Heart right ventricle (tissue), 16 donors: Measurements from ENCODE around the gene PPM1J. TPM values are rescaled to one million over a fixed set of nuclear protein-coding genes. Genes with fewer than 3 reads are reported as not detected.
A peak's percentile ranks its signal among the peaks of the same experiment; 100 is the strongest.

Source experiments
- ATAC-seq, 8 donors: fragments of 200-7000 bp; cut with Tn5 transposase; one replicate each; pipeline ENCODE4 v1.9.1; 2020; ENCODE audit warnings: mild to moderate bottlenecking in 8 of 8, moderate library complexity in 8 of 8, moderate number of reproducible peaks in 1 of 8
- DNase-seq, 2 donors: peaks; one replicate each; pipeline ENCODE4 v3.0.0-alpha.2; 2020
- H3K27ac ChIP-seq, 10 donors: fragments of 200-600 bp; sonication (generic) in 2 of 10; one replicate each; pipeline versions ENCODE4 v1.5.0 to v1.8.0; 2020 to 2022; ENCODE audit warnings: mild to moderate bottlenecking in 3 of 10
- H3K27me3 ChIP-seq, 7 donors: fragments of 200-600 bp; one replicate each; pipeline ENCODE4 v1.8.0; 2021 to 2022; ENCODE audit warnings: mild to moderate bottlenecking in 2 of 7
- H3K36me3 ChIP-seq, 9 donors: fragments of 200-600 bp; sonication (generic) in 1 of 9; one replicate each; pipeline versions ENCODE4 v1.5.0 to v1.8.0; 2020 to 2022; ENCODE audit warnings: mild to moderate bottlenecking in 2 of 9
- H3K4me1 ChIP-seq, 9 donors: fragments of 200-600 bp; sonication (generic) in 1 of 9; one replicate each; pipeline versions ENCODE4 v1.5.0 to v1.8.0; 2020 to 2022; ENCODE audit warnings: mild to moderate bottlenecking in 4 of 9
- H3K4me3 ChIP-seq, 10 donors: fragments of 200-600 bp; sonication (generic) in 2 of 10; one replicate each; pipeline versions ENCODE4 v1.5.0 to v1.8.0; 2020 to 2022; ENCODE audit warnings: mild to moderate bottlenecking in 7 of 10, moderate library complexity in 2 of 10
- H3K9me3 ChIP-seq, 11 donors: fragments of 200-600 bp in 10 of 11; sonication (generic) in 2 of 11; one replicate each; pipeline versions ENCODE4 v1.5.0 to v1.8.0; 2013 to 2022; ENCODE audit warnings: mild to moderate bottlenecking in 2 of 11, control low read depth in 1 of 11, moderate library complexity in 1 of 11
- WGBS, 2 donors: extraction: QIAGEN DNeasy Blood & Tissue Kit; methylation state at CpG; one replicate each; pipeline ENCODE4 v1.1.7; 2013; ENCODE audit warnings: inconsistent platforms in 1 of 2; 5-methylcytosine and 5-hydroxymethylcytosine counted together
- intact Hi-C, 10 donors: fragments of 100-400 bp; cut with DNase I; formaldehyde crosslinking; loops; one replicate each; pipeline versions ENCODE4 v1.11.1 to v1.14.2; 2022
- polyA plus RNA-seq, 2 donors: library from polyadenylated mRNA; stranded (reverse); fragments of 200-250 nt; gene quantifications; one replicate each; pipeline ENCODE4 v1.2.3, GENCODE V29; 2013
- total RNA-seq, 10 donors: library from RNA; stranded (reverse); fragmentation: NEBNext Ultra II Directional in 3 of 10; extraction: Animal tissue kit (Norgen Biotek cat#: 25700) in 3 of 10; gene quantifications; one replicate each; pipeline versions ENCODE4 v1.2.1 to v1.2.4, GENCODE V29; 2021 to 2023
- TF ChIP-seq, protein P1 (sequence below), 9 donors: fragments of 200-600 bp; sonication (generic) in 2 of 9; IDR thresholded peaks; one replicate each; pipeline versions ENCODE4 v1.5.0 to v1.8.0; 2021 to 2022; ENCODE audit warnings: antibody characterized with exemption in 9 of 9, mild to moderate bottlenecking in 5 of 9, moderate library complexity in 1 of 9
- donor health status: Arrhythmogenic right ventricular cardiomyopathy.
- donor health status: ischemic (EF 13 %, LVEDD 7.1; RV severe dilation, severe dysfunction).
- donor health status: healthy with polysubstance abuse.
- donor health status: DM: no; HTN: yes; CAD: no.
- donor health status: DM: no; HTN: no; CAD: no.
- donor health status: ischemic (EF 25% LVEDD 6.9; RV normal size, moderate dysfunction).
- donor health status: ischemic (EF 25% LVEDD 5.7; RV mildly dilated, moderate dysfunction).
- donor health status: healthy.
- donor health status: DM: yes; HTN: yes; CAD: no.
- donor health status: Ischemic cardiomyopathy.
- donor health status: ischemic (EF 35%, LVEDD 5.7; RV mildly dilated, moderate dysfunction).
- donor health status: nonischemic (EF 11% LVEDD 7.7; RV severe dilation, severe dysfunction).
- donor health status: DM: yes; HTN: yes; CAD: no.
- donor health status: PGD.
- donor health status: ischemic (EF 29% LVEDD 5.4; RV normal size, mild dysfunction).
- donor health status: nonischemic (EF 23%, LVEDD 6.1; RV moderate dilation, normal function).

The PPM1J gene
- total and polyA plus RNA-seq, 12 donors = 2.4 to 11.0 (median 8.1) TPM

DNA sequence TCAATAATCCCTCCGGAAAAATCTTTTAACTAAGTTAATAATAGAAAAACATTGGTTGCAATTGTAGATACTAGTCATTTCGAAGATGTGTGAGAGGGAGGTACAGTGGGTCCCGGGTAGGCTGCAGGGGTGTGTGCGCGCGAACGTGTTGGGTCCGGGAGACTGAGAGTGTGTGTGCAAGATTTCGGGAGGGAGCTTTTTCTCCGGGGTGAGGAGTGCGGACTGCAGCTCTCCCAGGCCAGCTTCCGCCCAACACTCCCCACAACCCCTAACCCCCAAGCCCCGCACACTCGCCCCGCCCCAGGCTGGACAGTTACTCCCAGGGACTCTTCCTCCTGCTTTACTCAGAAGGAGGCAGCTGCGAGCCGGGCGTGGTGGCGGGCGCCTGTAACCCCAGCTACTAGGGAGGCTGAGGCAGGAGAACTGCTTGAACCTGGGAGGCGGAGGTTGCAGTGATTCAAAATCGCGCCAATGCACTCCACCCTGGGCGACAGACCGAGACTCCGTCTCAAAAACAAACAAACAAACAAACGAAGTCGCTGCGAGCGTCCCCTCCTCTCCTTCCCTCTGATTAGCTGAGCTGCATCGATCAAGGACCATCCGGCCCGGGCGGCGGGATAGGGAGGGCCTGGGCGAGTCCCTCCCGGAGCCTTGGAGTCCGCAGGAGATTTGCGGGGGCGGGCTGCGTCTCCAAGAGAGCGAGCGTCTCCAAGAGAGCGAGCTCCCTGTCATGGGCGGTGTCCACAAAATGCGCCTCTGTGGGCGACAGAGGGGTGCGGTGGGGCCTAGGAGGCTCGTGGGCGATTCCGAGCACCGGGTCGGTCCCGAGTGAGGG is 28.3 kb upstream of the PPM1J start:
- ATAC-seq (peak; percentile 26 to 74 (median 36)), DNase-seq (no peak)
- H3K36me3 ChIP-seq = no peaks in the 10 kb centered on the region
- 13 to 14% methylated on average over 52 to 54 of the region's 54 CpGs for WGBS, 2 donors
- peak overlapping the region in 9 of 10 donors; percentile 3 to 46 (median 36) for H3K4me3 ChIP-seq
- peaks cover 0 to 15% (median 10%) of the 10 kb centered on the region in 9 donors for H3K4me1 ChIP-seq
- H3K27me3 ChIP-seq = peaks cover 0 to 71% (median 57%) of the 10 kb centered on the region in 7 donors
- intact Hi-C loops = no loop called here
- H3K9me3 ChIP-seq = peaks cover 0 to 8% (median 0%) of the 10 kb centered on the region in 11 donors
- no peak overlapping the region for H3K27ac ChIP-seq
- TF ChIP-seq, protein P1, sequence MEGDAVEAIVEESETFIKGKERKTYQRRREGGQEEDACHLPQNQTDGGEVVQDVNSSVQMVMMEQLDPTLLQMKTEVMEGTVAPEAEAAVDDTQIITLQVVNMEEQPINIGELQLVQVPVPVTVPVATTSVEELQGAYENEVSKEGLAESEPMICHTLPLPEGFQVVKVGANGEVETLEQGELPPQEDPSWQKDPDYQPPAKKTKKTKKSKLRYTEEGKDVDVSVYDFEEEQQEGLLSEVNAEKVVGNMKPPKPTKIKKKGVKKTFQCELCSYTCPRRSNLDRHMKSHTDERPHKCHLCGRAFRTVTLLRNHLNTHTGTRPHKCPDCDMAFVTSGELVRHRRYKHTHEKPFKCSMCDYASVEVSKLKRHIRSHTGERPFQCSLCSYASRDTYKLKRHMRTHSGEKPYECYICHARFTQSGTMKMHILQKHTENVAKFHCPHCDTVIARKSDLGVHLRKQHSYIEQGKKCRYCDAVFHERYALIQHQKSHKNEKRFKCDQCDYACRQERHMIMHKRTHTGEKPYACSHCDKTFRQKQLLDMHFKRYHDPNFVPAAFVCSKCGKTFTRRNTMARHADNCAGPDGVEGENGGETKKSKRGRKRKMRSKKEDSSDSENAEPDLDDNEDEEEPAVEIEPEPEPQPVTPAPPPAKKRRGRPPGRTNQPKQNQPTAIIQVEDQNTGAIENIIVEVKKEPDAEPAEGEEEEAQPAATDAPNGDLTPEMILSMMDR (IDR thresholded peaks at IDR 0.05) = no peak

DNA sequence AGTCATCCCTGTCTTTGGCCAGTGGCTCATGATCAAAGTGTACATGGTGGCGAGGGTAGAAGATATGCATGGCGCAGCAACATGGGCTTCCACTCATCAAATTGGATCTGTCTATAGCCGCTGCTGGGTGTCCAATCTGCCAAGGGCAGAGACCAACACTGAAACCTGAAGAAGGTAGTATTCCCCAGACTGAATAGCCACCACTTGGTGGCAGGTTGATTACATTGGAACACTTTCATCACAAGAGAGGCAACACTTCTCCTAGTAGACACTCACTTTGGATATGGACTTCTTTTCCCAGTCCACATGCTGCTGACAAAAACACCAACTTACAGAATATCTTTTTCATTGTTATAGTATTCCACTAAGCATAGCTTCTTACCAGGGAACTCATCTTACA is 22.4 kb upstream of the PPM1J start:
- no peak for DNase-seq
- intact Hi-C loops = no loop called here
- ATAC-seq = no peak
- peaks cover 0 to 8% (median 0%) of the 10 kb centered on the region in 11 donors for H3K9me3 ChIP-seq
- no peak overlapping the region for H3K27ac ChIP-seq
- WGBS, 2 donors = 78 to 91% methylated on average over 3 of the region's 3 CpGs
- H3K4me1 ChIP-seq = no peaks in the 10 kb centered on the region
- no peak overlapping the region for H3K4me3 ChIP-seq
- TF ChIP-seq, protein P1 (IDR thresholded peaks at IDR 0.05) = no peak
- no peaks in the 10 kb centered on the region for H3K36me3 ChIP-seq
- H3K27me3 ChIP-seq = peaks cover 0 to 34% (median 27%) of the 10 kb centered on the region in 7 donors

DNA sequence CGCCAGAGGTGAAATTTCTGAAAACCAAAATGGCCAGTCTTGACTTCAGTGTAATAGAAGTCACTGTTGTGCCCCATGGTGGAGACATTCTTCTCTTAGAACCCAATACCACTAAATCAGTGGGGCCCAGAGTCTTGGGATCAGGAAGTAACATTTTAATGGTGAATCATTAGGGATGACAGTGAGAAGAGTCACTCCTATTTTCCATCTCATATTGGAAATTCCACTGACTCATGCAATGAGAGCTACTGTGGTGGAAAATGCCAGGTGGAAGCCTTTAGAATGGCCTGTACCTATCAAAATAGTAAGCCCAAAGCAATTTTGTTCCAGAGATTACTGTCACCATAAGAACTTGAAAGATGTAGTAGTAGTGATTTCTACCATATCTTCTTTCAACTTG is 20.6 kb upstream of the PPM1J start:
- H3K4me3 ChIP-seq = no peak overlapping the region
- 94 to 100% methylated on average over 1 of the region's 1 CpG for WGBS, 2 donors
- peaks cover 0 to 24% (median 15%) of the 10 kb centered on the region in 7 donors for H3K27me3 ChIP-seq
- ATAC-seq (no peak), DNase-seq (no peak)
- H3K4me1 ChIP-seq = no peaks in the 10 kb centered on the region
- H3K27ac ChIP-seq = no peak overlapping the region
- H3K36me3 ChIP-seq = no peaks in the 10 kb centered on the region
- intact Hi-C loops = no loop called here
- TF ChIP-seq, protein P1 (IDR thresholded peaks at IDR 0.05) = no peak
- H3K9me3 ChIP-seq = peaks cover 0 to 8% (median 0%) of the 10 kb centered on the region in 11 donors

DNA sequence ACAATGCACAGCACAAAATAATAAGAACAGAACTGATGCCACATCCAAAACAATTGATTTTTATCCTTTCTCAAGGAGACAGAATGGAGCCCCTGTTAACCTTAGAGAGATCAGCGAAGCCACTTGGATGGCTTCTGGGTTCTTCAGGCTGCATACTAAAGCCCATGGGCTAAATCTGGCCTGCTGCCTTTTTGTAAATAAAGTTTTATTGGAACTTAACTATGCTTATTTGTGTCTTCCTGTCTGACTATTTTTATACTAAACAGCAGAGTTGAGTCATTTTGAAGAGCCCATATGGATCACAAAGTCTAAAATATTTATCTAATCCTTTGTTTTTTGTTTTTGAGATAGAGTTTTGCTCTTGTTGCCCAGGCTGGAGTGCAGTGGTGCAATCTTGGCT is 16.3 kb upstream of the PPM1J start:
- Histone ChIP-seq H3K4me1 (no peaks in the 10 kb centered on the region), H3K4me3 (no peak overlapping the region), H3K27me3 (peaks cover 0 to 13% (median 3%) of the 10 kb centered on the region in 7 donors), H3K9me3 (no peaks in the 10 kb centered on the region), H3K27ac (no peak overlapping the region), H3K36me3 (no peaks in the 10 kb centered on the region)
- intact Hi-C loops = no loop called here
- TF ChIP-seq, protein P1 (IDR thresholded peaks at IDR 0.05) = no peak
- ATAC-seq (no peak), DNase-seq (no peak)
- 93 to 94% methylated on average over 1 of the region's 1 CpG for WGBS, 2 donors
